HG02798 (cell line): ENCODE results near the gene FGF18.
"Not testable (repeated sequence)": the region's sequence is repeated elsewhere in the genome, so short reads cannot be mapped to it uniquely, and the experiment has no call there.

Source experiments
- ATAC-seq: cut with Tn5 transposase; IDR thresholded peaks from one replicate; pipeline ENCODE4 v1.9.1; 2021; ENCODE audit warnings: mild to moderate bottlenecking; ENCODE audit not compliant: unreplicated experiment, poor library complexity

The FGF18 gene

DNA sequence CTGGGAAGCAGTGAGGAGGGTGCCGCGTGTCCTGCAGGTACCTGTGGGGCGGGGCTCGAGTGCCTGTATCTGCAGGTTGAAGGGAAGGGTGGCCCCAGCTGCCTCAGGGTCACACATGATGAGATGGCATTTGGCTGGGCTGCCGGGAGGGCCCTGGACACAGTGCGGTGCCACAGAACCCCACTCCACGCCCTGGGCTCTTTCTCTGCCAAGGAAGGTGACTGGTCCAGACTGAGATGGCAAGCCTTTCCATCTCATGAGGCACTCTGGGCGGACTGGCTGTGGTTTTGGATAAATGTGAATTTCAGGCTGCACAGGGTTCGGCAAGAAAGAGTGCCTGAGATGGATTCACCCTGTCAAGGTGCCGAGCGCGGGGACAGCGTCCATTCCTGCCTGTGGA is 69.4 kb downstream of the FGF18 start:
- ATAC-seq = no peak

DNA sequence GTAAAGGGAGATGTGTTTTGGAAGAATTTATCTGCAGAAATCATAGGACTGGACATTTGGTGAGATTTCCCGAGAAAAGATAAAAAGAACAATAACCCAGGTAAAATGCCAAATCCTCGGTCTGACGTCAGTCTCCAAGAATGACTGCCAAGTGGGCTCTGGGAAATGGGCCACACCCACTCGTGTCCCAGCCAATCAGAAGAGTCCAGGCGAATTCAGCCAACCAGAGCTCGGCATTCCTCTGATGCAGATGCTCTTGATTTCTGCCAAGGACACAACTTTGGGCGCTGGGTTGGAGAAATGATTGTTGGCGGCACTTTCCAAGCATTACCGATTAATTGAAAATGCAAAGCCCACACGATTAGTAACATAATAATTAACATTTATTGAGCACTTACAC is 73.3 kb downstream of the FGF18 start:
- ATAC-seq = no peak

- no peak for ATAC-seq
Measured at GRCh38 chr5:171493646-171494393, 74.4 kb downstream of the FGF18 start.

DNA sequence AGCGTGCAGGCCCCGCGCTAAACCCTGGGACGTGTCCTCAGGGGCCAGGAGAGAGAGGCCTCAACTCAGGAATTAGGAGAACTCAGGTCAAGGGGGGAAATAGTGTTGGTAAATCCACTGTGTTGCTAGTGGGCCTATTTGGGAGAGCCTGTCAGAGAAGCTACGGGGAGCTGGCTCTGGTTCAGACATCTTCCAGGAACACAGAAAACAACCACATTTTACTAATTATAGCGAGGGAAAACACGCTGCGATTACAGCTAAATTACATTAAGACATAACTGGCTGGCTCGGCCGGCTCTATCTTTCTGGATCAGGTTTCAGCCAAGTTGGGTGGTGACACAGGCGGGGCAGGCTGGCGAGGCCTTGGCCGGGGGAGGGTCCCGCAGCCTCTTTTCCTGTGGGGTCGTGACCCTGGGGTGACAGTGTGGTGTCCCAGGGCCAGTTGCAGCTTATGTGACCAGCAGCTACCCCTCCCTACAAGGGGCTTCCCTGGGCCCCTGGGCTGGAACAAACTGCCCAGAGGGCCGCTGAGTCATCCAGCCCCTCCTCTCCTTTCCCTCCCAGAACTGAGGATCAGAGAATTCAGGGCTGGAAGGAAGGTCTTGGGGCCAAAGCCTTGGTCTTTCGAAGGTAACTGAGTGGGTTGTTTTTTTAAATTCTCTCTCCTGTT is 75.1 kb downstream of the FGF18 start:
- ATAC-seq = no peak

- no peak for ATAC-seq
Measured at GRCh38 chr5:171495122-171495700, 75.8 kb downstream of the FGF18 start.

DNA sequence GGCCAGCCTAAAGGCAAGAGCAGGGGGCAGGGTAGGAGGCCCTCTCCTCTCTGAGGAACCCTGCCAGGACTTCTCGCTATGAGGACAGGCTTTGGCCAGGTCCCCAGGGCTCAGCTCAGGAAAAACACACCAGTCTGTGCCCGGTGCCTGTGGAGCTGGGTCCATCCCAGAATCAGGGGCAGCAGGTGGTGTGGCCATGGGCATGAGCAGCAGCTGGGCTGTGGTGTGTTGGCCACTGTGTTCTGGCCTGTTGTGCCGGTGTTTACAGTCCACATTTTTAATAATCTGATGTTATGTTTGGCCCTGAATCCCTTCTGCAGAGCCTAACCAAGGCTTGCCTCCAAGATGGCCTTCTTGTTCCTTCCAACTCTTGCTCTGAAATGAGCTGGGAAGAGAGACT is 77.0 kb downstream of the FGF18 start:
- ATAC-seq = no peak

- not testable (repeated sequence) for ATAC-seq
Measured at GRCh38 chr5:171497494-171497893, 78.0 kb downstream of the FGF18 start.

DNA sequence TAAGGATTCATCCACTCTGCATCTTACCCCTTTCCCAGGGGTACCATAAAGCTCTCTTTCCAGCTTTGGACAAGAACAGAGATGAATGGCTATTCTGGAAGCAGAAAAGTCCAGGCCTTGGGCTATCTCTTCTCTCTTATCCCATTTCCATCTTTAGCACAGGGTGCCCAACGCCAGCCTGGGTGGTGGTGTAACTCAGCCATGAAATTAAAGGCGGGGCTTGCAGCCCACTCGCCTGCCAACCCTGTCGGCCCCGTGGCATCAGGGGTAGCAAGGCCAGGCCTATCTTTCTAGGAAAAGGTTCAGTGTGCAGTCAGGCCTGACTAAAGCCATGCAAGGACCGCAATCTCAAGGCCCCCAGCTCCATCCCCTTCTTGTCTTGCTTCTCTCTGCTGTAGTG is 78.7 kb downstream of the FGF18 start:
- no peak for ATAC-seq

- ATAC-seq = no peak
Measured at GRCh38 chr5:171499611-171500010, 80.2 kb downstream of the FGF18 start.

DNA sequence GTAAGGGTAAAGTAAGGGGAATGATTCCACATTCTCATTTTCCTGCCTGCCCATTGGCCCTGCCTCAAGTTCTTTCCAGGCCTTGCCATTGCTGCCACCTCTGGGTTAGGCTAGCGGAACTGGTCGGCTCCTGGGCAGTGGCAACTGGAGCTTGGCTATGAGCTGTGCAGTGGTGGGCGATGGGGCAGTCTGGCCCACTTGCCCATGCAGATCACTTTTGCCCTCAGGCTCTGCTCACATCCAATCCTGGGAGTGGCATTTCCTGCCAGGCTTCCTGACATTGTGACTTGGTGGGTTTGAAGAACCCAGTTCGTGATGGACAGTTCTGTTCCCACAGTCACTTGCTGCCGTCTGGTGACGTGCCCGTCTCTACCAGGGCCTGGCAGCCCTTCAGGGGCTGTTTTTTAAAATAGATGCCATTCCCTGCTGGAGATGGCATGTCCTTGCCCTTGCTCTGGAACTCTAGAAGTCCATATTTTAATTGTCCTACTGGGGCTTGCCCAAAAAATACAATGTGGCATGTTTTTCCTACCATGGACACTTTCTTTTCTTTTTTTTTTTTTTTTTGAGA is 86.1 kb downstream of the FGF18 start:
- ATAC-seq = no peak

DNA sequence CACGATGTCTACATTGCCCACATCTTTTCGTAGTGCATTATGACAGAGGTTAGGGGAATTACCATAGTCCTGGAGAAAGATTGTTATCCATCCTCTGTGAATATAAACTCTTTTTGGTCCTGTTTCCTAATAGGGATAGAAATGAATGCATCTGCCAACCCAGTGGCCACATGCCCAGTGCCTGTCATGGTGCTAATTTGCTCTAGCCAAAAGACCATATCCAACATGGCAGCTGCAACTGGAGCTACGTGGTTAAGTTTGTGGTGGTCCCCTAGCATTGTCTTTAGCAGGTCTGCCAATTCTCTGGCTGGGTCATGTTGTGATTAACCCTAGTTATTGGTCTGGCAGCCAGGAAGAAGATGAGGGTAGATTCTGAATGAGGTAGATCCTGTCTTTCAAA is 87.5 kb downstream of the FGF18 start:
- ATAC-seq = no peak
